Nephron progenitor cell (in vitro differentiated cells): ENCODE measurements around the gene OXER1.

Source experiments
- DNase-seq: peaks from one replicate; pipeline ENCODE4 v3.0.0; 2021
- H3K27ac Mint-ChIP-seq: 2 replicates; pipeline ENCODE4 v1.8.0; 2021; ENCODE audit warnings: mild to moderate bottlenecking, moderate library complexity, mixed read lengths
- H3K27me3 Mint-ChIP-seq: 2 replicates; pipeline ENCODE4 v1.8.0; 2021; ENCODE audit warnings: mild to moderate bottlenecking, low read depth, mixed read lengths; ENCODE audit not compliant: poor library complexity
- H3K36me3 Mint-ChIP-seq: 2 replicates; pipeline ENCODE4 v1.8.0; 2021; ENCODE audit warnings: low read depth, mixed read lengths
- H3K4me1 Mint-ChIP-seq: 2 replicates; pipeline ENCODE4 v1.8.0; 2021; ENCODE audit warnings: mixed read lengths
- H3K4me3 Mint-ChIP-seq: 2 replicates; pipeline ENCODE4 v1.8.0; 2021; ENCODE audit warnings: mild to moderate bottlenecking, moderate library complexity, mixed read lengths
- H3K9me3 Mint-ChIP-seq: 2 replicates; pipeline ENCODE4 v1.8.0; 2021; ENCODE audit warnings: mild to moderate bottlenecking, moderate library complexity, mixed read lengths
- CTCF ChIP-seq: fragments of 200-600 bp; sonication (generic); IDR thresholded peaks from 2 replicates; pipeline ENCODE4 v1.5.0; 2021; ENCODE audit warnings: antibody characterized with exemption

Gene OXER1

GRCh38 chr2:42761554-42761953, 2.4 kb downstream of the OXER1 start:
- H3K36me3 Mint-ChIP-seq, result peaks cover 12% of the 10 kb centered on the region
- H3K27me3 Mint-ChIP-seq, result peaks cover 6% of the 10 kb centered on the region
- H3K4me1 Mint-ChIP-seq, result peaks cover 9% of the 10 kb centered on the region
- DNase-seq, result no peak
- no peaks in the 10 kb centered on the region for H3K9me3 Mint-ChIP-seq
- H3K27ac Mint-ChIP-seq, result no peak overlapping the region
- no peak overlapping the region for H3K4me3 Mint-ChIP-seq
- TF ChIP-seq CTCF, result no peak

- Mint-ChIP-seq H3K4me3 (no peak overlapping the region), H3K9me3 (no peaks in the 10 kb centered on the region), H3K27ac (no peak overlapping the region), H3K4me1 (peaks cover 35% of the 10 kb centered on the region), H3K27me3 (peaks cover 8% of the 10 kb centered on the region), H3K36me3 (peaks cover 12% of the 10 kb centered on the region)
- no peak for TF ChIP-seq CTCF
- no peak for DNase-seq
Observed at GRCh38 chr2:42758751-42759150, 5.2 kb downstream of the OXER1 start.

- Mint-ChIP-seq H3K4me1 (peaks cover 37% of the 10 kb centered on the region), H3K27ac (no peak overlapping the region), H3K36me3 (peaks cover 12% of the 10 kb centered on the region), H3K4me3 (no peak overlapping the region), H3K9me3 (no peaks in the 10 kb centered on the region), H3K27me3 (peaks cover 8% of the 10 kb centered on the region)
- TF ChIP-seq CTCF, result no peak
- no peak for DNase-seq
Observed at GRCh38 chr2:42757981-42758740, 5.8 kb downstream of the OXER1 start.

- Mint-ChIP-seq H3K4me3 (no peak overlapping the region), H3K27ac (no peak overlapping the region), H3K36me3 (peaks cover 7% of the 10 kb centered on the region), H3K27me3 (peaks cover 12% of the 10 kb centered on the region), H3K9me3 (no peaks in the 10 kb centered on the region), H3K4me1 (peaks cover 40% of the 10 kb centered on the region)
- DNase-seq, result no peak
- TF ChIP-seq CTCF, result no peak
Observed at GRCh38 chr2:42756966-42757513, 6.9 kb downstream of the OXER1 start.

GRCh38 chr2:42756150-42756775, 7.7 kb downstream of the OXER1 start:
- no peak for TF ChIP-seq CTCF

More at GRCh38 chr2:42756150-42756775, 7.7 kb downstream of the OXER1 start:
- Mint-ChIP-seq H3K4me3 (no peak overlapping the region), H3K27ac (peak overlapping the region; percentile 70), H3K9me3 (no peaks in the 10 kb centered on the region), H3K27me3 (peaks cover 12% of the 10 kb centered on the region), H3K36me3 (peaks cover 7% of the 10 kb centered on the region), H3K4me1 (peaks cover 40% of the 10 kb centered on the region)
- no peak for DNase-seq
